DOHH2 (cell line): ENCODE data around the gene TCFL5.

Source experiments
- EZH2phosphoT487 ChIP-seq: fragments of 200-600 bp; sonication (generic); IDR thresholded peaks from 2 replicates; pipeline ENCODE4 v1.6.1; 2017; ENCODE audit warnings: borderline replicate concordance, mild to moderate bottlenecking, antibody characterized with exemption, low read length, moderate library complexity, mixed read lengths
- TF ChIP-seq, protein P1 (sequence below): fragments of 200-600 bp; sonication (generic); IDR thresholded peaks from one replicate; pipeline ENCODE4 v1.5.1; 2014; ENCODE audit warnings: antibody characterized with exemption, mild to moderate bottlenecking, low read depth, low read length; ENCODE audit not compliant: poor library complexity, severe bottlenecking

DNA sequence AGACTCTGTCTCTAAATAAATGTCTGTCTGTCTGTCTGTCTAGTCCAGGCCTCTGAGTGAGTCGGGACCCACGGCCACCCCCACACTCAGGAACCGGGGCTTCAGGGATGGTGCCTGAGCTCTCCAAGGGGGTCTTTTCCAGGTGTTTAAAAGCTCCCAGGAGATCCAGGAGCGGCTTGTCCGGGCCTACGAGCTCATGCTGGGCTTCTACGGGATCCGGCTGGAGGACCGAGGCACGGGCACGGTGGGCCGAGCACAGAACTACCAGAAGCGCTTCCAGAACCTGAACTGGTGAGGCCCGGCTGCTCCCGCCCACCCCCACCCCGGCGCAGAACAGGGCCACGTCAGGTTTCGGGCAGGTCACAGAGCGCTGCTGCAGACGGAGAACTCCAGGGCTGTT, 50.3 kb downstream of the TCFL5 start:
- TF ChIP-seq, protein P1, sequence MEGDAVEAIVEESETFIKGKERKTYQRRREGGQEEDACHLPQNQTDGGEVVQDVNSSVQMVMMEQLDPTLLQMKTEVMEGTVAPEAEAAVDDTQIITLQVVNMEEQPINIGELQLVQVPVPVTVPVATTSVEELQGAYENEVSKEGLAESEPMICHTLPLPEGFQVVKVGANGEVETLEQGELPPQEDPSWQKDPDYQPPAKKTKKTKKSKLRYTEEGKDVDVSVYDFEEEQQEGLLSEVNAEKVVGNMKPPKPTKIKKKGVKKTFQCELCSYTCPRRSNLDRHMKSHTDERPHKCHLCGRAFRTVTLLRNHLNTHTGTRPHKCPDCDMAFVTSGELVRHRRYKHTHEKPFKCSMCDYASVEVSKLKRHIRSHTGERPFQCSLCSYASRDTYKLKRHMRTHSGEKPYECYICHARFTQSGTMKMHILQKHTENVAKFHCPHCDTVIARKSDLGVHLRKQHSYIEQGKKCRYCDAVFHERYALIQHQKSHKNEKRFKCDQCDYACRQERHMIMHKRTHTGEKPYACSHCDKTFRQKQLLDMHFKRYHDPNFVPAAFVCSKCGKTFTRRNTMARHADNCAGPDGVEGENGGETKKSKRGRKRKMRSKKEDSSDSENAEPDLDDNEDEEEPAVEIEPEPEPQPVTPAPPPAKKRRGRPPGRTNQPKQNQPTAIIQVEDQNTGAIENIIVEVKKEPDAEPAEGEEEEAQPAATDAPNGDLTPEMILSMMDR = no peak
- no peak for TF ChIP-seq EZH2phosphoT487
